SKM-1 treated with dmso at 0.1 percent for 144 hours (cell line): ENCODE measurements around the gene THPO.
A peak's percentile ranks its signal among the peaks of the same experiment; 100 is the strongest.

Source experiments
- DNase-seq: peaks from one replicate; lab custom pipeline; 2025; ENCODE audit not compliant: unreplicated experiment; lab: John Stamatoyannopoulos, UW

The THPO gene

GRCh38 chr3:184384856-184385422, 6.9 kb upstream of the THPO start:
- DNase-seq: no peak

GRCh38 chr3:184384342-184384741, 6.3 kb upstream of the THPO start:
- no peak for DNase-seq

- no peak for DNase-seq
Measured at GRCh38 chr3:184383033-184383740, 5.2 kb upstream of the THPO start.

GRCh38 chr3:184382326-184383032, 4.5 kb upstream of the THPO start:
- no peak for DNase-seq

- no peak for DNase-seq
Measured at GRCh38 chr3:184381261-184382224, 3.5 kb upstream of the THPO start.

- no peak for DNase-seq
Measured at GRCh38 chr3:184380627-184381260, 2.7 kb upstream of the THPO start.

GRCh38 chr3:184380185-184380626, 2.2 kb upstream of the THPO start:
- DNase-seq: no peak

GRCh38 chr3:184379358-184380184, 1.6 kb upstream of the THPO start, which contains the start of gene CHRD:
CHRD (plus strand) TSS chr3:184380054; CDS start chr3:184380319, 265 bp downstream.
- no peak for DNase-seq

- no peak for DNase-seq
Measured at GRCh38 chr3:184378651-184379357, 797 bp upstream of the THPO start.

GRCh38 chr3:184377374-184377773, 633 bp downstream of the THPO start:
- no peak for DNase-seq

- DNase-seq: no peak
Measured at GRCh38 chr3:184375747-184376461, 2.1 kb downstream of the THPO start.

- no peak for DNase-seq
Measured at GRCh38 chr3:184373422-184373821, 4.6 kb downstream of the THPO start.

- no peak for DNase-seq
Measured at GRCh38 chr3:184372911-184373310, 5.1 kb downstream of the THPO start.

GRCh38 chr3:184372296-184372821, 5.6 kb downstream of the THPO start:
- DNase-seq: no peak

GRCh38 chr3:184371570-184372018, 6.4 kb downstream of the THPO start:
- peak; percentile 76 for DNase-seq

GRCh38 chr3:184368586-184369183, 9.3 kb downstream of the THPO start:
- DNase-seq: no peak

GRCh38 chr3:184368116-184368515, 9.9 kb downstream of the THPO start:
- no peak for DNase-seq
